Measurements from ENCODE around the gene SLC26A1. TPM values are rescaled to one million over a fixed set of nuclear protein-coding genes. Genes with fewer than 3 reads are reported as not detected.

SLC26A1 gene
- total RNA-seq, 1 experiment from 2014 or later = not detected

DNA sequence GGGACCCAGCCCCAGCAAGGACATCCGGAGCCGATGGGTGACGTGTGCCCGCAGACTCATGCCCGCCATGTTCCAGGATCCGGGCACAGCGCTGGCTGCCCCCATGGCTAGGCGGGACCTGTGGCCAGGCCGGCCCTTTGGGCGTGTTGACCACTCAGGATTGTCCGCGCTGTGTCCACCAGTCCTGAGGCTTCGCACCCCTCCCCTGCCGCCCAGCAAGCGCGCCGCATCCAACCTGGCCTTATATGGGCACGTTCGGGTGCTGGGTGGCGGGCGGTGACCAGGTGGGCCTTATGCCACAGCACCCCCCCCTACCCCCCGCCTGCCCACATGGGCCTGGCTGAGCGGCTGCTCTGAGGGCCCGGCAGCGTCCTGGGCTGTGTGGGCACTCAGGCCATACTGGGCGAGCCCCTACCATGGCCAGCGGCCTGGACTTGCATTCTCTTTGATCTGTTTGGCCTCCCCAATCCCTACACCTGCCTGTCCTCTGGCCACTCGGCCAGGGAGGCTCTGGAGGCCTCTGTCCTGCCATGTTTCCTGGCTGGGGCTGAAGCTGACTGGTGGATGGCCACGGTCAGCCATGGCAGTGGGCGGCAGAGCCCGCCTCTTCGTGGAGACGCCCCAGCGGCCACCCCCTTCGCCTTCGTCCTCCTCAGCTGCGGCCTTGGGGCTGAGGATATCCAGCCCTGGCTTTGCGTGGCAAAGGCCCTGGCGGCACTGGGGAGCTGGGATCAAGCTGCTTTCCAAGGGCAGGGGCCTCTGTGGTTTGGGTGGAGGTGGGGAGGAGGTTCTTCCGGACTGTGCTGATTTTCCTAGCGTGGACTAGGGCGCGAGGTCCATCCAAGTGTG is 20.2 kb upstream of the SLC26A1 start:
- H3K27me3 ChIP-seq = peaks cover 6% of the 10 kb centered on the region; the same call in 1 of the 2 replicates
- DNase-seq = no peak
- no peak overlapping the region for H3K27ac ChIP-seq
- H3K4me3 ChIP-seq = no peak overlapping the region
- peaks cover 13% of the 10 kb centered on the region; the same call in 1 of the 2 replicates for H3K36me3 ChIP-seq
- peaks cover 22% of the 10 kb centered on the region for H3K4me1 ChIP-seq
- H3K9me3 ChIP-seq (replicated peaks) = no peaks in the 10 kb centered on the region

DNA sequence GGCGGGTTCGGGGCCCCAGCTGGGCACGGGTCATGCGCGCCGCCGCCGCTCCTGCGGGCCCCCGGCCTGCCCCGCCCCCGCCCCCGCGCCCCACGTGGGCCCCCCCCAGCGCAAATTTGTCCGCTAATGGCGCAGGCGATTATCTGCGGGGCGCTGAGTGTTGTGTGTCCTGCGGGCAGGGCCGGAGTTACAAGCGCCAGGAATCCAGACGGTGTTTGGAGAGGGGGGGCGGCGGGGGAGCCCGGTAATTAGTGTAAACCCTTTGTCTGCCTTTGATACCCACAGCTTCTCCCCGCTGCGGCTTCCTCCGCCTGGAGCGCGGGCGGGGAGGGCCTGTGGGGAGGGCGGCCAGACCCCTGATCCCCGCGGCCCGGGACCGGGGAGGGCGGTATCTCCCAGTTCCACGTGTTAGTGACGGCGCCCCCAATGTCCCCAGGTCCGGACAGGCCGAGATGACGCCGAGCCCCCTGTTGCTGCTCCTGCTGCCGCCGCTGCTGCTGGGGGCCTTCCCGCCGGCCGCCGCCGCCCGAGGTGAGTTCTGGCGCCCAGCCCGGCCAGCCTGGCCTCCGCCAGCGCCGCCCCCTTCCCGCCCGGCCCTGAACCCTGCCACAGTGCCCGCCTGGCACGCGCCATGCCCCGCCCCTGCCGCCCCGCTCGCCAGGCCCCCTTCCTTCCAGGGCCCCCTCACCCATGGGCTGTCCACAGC is 19.0 kb upstream of the SLC26A1 start:
- Histone ChIP-seq H3K36me3 (peaks cover 13% of the 10 kb centered on the region; the same call in 1 of the 2 replicates), H3K27ac (peak overlapping the region; percentile 72), H3K9me3 (replicated peaks) (no peaks in the 10 kb centered on the region), H3K4me3 (peak overlapping the region; percentile 89), H3K4me1 (peaks cover 18% of the 10 kb centered on the region), H3K27me3 (peaks cover 10% of the 10 kb centered on the region; the same call in 1 of the 2 replicates)
- peak; percentile 64 to 65 for DNase-seq

DNA sequence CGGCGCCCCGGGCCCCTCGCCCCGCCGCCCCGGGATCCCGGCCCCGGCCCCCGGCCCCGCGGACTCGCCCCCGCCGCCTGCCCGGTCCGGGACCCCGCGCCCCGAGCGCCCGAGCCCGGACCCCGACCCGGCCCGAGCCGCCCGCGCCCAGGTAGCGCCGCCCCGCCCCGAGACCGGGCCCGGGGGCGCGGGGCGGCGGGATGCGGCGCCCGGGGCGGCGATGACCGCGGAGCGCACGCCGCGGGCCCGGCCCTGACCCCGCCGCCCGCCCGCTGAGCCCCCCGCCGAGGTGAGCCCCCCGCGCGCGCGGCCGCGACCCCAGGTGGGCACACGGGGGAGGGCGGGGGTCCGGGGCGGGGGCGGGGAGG is 18.4 kb upstream of the SLC26A1 start:
- no peak overlapping the region for H3K4me3 ChIP-seq
- DNase-seq = no peak

DNA sequence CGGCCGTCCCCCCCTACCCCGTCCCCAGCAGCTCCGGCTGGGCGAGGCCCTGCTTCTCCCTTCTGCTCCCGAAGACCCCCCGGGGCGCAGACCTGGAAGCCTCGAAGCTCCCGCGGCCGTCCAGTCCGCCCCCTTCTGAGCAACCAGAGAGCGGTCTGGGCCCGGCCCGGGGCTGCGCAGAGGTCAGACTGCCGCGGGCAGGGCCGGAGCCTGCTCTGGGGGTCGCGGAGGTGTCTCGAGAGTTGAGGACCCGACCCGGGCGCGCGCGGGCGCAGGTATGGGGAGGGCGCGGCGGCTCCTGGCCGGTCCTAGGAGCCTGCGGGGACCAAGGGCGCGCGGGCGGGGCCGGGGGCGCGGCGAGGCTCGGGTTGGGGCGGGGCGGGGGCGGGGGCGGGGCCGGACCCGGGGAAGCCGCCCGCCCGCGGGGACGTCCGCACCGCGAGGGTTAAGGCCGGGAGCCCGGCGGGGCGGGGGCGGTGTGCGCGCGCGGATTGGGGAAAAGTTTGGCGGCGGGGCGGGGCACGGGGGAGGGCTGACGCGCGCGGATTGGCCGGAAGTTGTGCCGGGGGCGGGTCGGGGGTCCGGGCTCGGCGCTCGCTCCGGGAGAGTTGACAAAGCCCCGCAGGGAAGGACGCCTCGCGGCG is 17.9 kb upstream of the SLC26A1 start, which contains the start of gene FGFRL1:
Gene FGFRL1 (plus strand): TSS at position 605 of the 644 bp plus-strand sequence. CDS start 860 bp downstream, outside the sequence.
- Histone ChIP-seq H3K4me1 (peaks cover 18% of the 10 kb centered on the region), H3K36me3 (peaks cover 13% of the 10 kb centered on the region; the same call in 1 of the 2 replicates), H3K9me3 (replicated peaks) (no peaks in the 10 kb centered on the region), H3K27ac (peak within 1 kb of the TSS; percentile 72), H3K27me3 (peaks cover 10% of the 10 kb centered on the region; the same call in 1 of the 2 replicates), H3K4me3 (peak within 1 kb of the TSS; percentile 89)
- DNase-seq = peak; percentile 93 to 94

More for the DNA sequence above, 18.4 kb upstream of the SLC26A1 start:
- peaks cover 18% of the 10 kb centered on the region for H3K4me1 ChIP-seq
- H3K27ac ChIP-seq = no peak overlapping the region
- peaks cover 13% of the 10 kb centered on the region; the same call in 1 of the 2 replicates for H3K36me3 ChIP-seq
- H3K27me3 ChIP-seq = peaks cover 10% of the 10 kb centered on the region; the same call in 1 of the 2 replicates
- no peaks in the 10 kb centered on the region for H3K9me3 ChIP-seq (replicated peaks)

GRCh38 chr4:1010395-1011021 is 17.3 kb upstream of the SLC26A1 start:
- Histone ChIP-seq H3K27me3 (peaks cover 10% of the 10 kb centered on the region; the same call in 1 of the 2 replicates), H3K27ac (no peak overlapping the region), H3K4me3 (peak overlapping the region; percentile 59), H3K36me3 (peaks cover 13% of the 10 kb centered on the region; the same call in 1 of the 2 replicates), H3K9me3 (replicated peaks) (no peaks in the 10 kb centered on the region), H3K4me1 (peaks cover 18% of the 10 kb centered on the region)
- peak; percentile 44 to 59 for DNase-seq

DNA sequence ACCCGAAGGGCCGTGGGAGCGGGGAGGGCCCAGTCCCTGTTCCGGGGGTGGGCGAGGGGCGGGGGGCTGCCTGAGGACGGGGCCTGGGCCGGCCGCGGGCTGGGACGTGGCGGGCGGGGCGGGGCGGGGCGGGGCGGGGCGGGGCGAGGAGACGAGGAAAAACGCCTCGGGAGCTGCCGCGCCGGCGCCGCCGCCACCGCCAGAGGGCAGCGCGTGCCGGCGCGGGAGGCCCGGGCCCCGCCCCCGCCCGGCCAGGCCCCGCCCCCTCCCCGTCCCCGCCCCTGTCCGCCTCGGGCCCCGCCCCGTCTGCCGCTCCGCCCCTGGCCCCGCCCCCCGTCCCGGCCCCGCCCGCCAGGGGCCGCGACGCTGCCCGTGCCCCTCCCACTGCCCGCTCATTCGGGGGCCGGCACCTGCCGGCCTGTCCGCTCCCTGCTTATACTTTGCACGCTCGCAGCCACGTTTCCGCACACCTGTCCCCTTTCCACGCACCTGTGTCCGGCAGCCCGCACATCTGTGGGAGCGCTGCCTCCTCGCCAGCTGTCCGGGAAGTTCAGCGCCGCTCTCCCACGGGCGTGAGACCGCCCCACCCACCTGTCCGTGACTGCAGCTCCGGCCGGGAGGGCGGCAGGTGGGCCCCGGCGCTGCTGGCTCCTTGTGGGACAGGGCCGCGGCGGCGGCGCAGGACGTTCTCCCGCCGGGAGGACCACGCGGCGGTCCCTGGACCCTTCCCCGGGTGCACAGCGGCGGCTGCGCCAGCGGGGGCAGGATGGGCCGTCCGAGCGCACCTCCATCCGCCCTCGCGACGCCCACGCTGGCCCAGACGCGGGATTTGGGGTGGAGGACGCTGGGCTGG is 16.6 kb upstream of the SLC26A1 start:
- DNase-seq = peak; percentile 57 to 66
- H3K4me3 ChIP-seq = peak overlapping the region; percentile 59
- H3K4me1 ChIP-seq = peaks cover 18% of the 10 kb centered on the region
- H3K27me3 ChIP-seq = peaks cover 10% of the 10 kb centered on the region; the same call in 1 of the 2 replicates
- H3K9me3 ChIP-seq (replicated peaks) = no peaks in the 10 kb centered on the region
- no peak overlapping the region for H3K27ac ChIP-seq
- H3K36me3 ChIP-seq = peaks cover 13% of the 10 kb centered on the region; the same call in 1 of the 2 replicates

DNA sequence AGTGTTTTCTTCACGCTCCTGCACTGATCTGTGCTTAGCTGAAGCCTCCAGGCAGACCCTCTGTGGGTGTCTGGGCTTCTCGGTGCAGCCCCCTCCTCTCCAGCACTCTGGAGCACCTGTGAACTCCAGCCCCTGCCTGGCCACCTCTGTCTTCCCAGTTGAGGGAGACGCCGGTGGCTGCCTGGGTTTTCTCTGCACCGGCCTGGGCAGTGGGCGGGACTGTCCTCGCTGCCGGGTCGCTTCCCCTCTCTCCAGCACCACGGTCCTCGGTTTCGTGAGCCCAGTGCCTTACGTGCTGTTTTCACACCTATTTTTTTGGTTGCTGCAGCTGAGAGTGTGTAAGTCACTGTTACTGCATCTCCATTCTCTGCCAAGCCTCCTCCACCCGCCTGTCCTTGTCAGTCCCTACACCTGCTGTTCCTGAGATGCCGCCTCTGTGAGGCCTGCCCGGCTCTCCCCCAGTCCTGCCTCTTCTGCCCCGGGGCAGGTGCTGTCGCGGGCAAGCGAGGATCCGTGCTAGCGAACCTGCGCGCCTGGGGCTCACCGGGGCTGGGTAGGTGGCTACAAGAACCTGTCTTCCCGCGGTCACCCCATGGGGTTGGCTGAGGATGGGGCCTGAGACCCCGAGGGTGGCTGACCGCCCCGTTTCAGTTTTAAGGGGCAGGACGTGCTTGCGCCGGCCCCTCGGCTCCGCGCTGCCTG is 15.8 kb upstream of the SLC26A1 start:
- Histone ChIP-seq H3K36me3 (peaks cover 11% of the 10 kb centered on the region; the same call in 1 of the 2 replicates), H3K27me3 (peaks cover 10% of the 10 kb centered on the region; the same call in 1 of the 2 replicates), H3K9me3 (replicated peaks) (no peaks in the 10 kb centered on the region), H3K4me1 (peaks cover 18% of the 10 kb centered on the region), H3K27ac (no peak overlapping the region), H3K4me3 (peak overlapping the region; percentile 59)
- peak in 1 of 2 experiments; percentile 48 for DNase-seq

DNA sequence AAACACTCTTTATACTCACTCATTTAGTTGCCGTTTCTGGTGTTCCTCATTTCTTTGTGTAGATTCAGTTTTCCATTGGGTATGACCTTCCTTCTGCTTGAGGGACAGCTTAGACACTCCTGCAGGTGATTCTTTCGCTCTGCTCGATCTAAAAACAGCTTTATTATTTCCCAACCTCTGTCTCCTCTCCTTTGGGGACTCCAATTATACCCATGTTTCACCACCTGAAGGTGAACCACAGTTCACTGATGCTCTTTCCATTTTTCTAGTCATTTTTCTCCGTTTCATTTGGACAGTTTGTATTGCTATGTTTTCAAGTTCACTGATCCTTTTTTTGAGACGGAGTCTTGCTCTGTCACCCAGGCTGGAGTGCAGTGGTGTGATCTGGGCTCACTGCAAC is 13.7 kb upstream of the SLC26A1 start:
- Histone ChIP-seq H3K27ac (no peak overlapping the region), H3K36me3 (no peaks in the 10 kb centered on the region), H3K9me3 (replicated peaks) (no peaks in the 10 kb centered on the region), H3K27me3 (peaks cover 10% of the 10 kb centered on the region; the same call in 1 of the 2 replicates), H3K4me1 (peaks cover 18% of the 10 kb centered on the region), H3K4me3 (no peak overlapping the region)
- DNase-seq = no peak

GRCh38 chr4:1004557-1005485 is 11.6 kb upstream of the SLC26A1 start:
- peaks cover 5% of the 10 kb centered on the region; the same call in 1 of the 2 replicates for H3K4me1 ChIP-seq
- H3K4me3 ChIP-seq = no peak overlapping the region
- no peak overlapping the region for H3K27ac ChIP-seq
- peaks cover 4% of the 10 kb centered on the region; the same call in 1 of the 2 replicates for H3K27me3 ChIP-seq
- H3K9me3 ChIP-seq (replicated peaks) = no peaks in the 10 kb centered on the region
- no peak for DNase-seq
- H3K36me3 ChIP-seq = no peaks in the 10 kb centered on the region

- peaks cover 2% of the 10 kb centered on the region; the same call in 1 of the 2 replicates for H3K4me1 ChIP-seq
- H3K4me3 ChIP-seq = no peak overlapping the region
- H3K36me3 ChIP-seq = no peaks in the 10 kb centered on the region
- peaks cover 4% of the 10 kb centered on the region; the same call in 1 of the 2 replicates for H3K27me3 ChIP-seq
- no peak for DNase-seq
- no peak overlapping the region for H3K27ac ChIP-seq
- no peaks in the 10 kb centered on the region for H3K9me3 ChIP-seq (replicated peaks)
These were observed 10.8 kb upstream of the SLC26A1 start for GRCh38 chr4:1004071-1004418.

DNA sequence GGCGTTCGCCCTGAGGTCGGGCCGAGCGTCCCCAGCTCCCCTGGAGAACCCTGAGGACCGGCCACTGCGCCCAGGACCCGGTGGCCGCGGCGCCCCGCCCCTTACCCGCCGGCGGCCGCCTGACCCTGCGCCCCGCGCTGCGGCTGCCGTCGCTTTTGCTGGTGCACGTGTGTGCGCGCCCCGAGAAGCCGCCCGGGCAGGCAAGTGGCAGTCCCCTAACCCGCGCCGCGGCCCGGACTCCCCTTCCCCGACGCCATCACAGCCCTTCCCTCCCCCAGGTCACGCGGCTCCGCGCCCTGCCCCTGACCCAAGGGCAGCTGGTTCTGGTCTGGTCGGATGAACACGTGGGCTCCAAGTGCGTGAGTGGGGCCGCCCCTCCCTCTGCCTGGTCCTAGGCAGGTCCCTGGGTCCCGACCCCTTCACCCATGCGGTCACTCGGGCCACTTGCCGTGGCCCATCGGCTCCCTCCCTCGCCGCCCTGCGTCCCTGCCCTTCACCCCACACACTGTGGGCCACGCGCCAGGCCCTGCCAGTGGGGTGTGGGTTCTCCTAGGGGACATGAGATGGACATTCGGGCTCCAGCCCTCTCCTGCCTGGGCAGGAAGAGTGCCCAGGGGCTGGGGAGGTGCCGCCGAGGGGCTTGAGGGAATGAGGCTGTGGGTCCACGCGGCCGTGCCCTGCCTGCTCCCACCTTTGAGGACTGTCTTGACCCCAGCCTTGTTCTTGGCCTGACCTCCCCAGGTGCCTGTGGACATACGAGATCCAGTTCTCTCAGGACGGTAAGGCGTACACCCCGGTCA is 10.3 kb upstream of the SLC26A1 start:
- Histone ChIP-seq H3K27me3 (peaks cover 4% of the 10 kb centered on the region; the same call in 1 of the 2 replicates), H3K4me1 (no peaks in the 10 kb centered on the region), H3K9me3 (replicated peaks) (no peaks in the 10 kb centered on the region), H3K36me3 (no peaks in the 10 kb centered on the region), H3K4me3 (no peak overlapping the region), H3K27ac (no peak overlapping the region)
- DNase-seq = no peak

Data from SJCRH30 (cell line).